GM18502 (cell line): ENCODE results near the gene PIGL.
"Not testable (repeated sequence)": the region's sequence is repeated elsewhere in the genome, so short reads cannot be mapped to it uniquely, and the experiment has no call there.

Source experiments
- ATAC-seq: cut with Tn5 transposase; IDR thresholded peaks from one replicate; pipeline ENCODE4 v1.9.1; 2021; ENCODE audit warnings: mild to moderate bottlenecking; ENCODE audit not compliant: unreplicated experiment, poor library complexity

PIGL gene

DNA sequence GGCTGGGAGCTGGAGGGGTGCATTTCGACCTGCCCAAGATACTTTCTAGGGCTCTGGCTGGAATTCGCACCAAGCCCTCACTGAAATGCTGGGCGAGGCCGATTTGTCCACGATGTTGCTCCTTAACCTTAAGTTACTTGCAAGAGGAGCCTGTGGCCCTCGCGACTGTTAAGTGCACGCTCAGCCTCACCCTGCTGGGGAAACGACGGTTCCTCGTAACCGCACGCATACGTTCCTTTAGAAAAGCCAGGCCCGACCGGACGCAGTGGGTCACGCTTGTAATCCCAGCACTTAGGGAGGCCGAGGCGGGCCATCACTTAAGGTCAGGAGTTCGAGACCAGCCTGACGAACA, 1.1 kb upstream of the PIGL start:
- ATAC-seq, result no peak

DNA sequence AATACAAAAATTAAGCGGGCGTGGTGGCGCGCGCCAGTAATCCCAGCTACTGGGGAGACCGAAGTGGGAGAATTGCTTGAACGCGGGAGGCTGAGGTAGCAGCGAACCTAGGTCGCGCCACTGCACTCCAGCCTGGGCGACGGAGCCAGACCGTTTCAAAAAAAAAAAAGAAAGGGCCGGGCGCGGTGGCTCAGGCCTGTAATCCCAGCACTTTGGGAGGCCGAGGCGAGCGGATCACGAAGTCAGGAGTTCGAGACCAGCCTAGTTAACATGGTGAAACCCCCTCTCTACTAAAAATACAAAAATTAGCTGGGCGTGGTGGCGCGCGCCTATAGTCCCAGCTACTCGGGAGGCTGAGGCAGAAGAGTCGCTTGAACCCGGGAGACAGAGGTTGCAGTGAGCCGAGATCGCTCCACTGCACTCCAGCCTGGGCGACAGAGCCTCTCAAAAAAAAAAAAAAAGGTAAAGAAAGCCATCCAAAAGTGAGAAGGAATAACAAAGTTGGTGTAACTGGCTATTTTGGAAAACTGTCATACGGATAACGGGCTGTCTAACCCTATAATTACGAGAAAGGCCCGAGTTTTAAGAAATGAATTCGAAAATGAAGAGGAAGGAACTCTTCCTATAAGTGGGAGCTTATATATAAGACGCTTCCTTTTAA, 539 bp upstream of the PIGL start:
- not testable (repeated sequence) for ATAC-seq

DNA sequence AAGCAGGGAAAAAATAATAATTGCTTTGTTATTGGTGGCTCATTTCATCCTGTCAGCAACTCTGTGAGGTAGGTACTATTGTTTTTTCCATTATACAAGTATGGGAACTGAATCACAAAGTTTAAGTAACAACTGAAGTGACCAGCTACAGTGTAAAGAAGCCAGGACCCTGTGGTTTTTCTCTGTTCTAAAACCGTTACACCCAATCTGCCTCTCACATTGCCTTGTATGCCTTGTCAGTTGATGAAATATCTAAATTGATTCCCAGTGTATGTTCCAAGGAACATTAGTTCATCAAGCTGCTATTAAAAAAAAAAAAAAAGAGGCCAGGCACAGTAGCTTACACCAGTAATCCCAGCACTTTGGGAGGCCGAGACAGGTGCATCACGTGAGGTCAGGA, 5.4 kb downstream of the PIGL start:
- ATAC-seq, result no peak

DNA sequence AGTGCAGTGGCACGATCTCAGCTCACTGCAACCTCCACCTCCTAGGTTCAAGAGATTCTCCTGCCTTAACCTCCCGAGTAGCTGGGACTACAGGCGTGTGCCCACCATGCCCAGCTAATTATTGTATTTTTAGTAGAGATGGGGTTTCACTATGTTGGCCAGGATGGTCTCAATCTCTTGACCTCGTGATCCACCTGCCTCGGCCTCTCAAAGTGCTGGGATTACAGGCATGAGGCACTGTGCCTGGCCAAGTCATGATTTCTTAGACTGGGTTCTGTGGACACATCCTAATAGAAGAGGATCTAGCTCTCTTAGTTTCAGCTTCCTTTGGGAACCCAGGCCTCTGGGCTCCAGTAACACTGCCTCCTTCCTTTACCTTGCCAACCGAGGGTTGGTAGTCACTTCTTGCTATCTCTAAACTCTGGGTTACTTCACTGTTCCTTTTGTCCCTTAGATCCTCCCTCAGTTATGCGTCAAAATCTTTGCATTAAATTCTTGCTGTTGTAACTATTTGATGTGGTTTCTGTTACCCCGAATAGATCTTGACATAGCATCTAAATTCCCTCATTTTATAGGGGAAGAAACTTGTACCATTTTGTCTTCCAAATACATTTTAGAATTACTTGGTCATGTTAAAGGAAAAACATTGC, 13.0 kb downstream of the PIGL start:
- not testable (repeated sequence) for ATAC-seq

DNA sequence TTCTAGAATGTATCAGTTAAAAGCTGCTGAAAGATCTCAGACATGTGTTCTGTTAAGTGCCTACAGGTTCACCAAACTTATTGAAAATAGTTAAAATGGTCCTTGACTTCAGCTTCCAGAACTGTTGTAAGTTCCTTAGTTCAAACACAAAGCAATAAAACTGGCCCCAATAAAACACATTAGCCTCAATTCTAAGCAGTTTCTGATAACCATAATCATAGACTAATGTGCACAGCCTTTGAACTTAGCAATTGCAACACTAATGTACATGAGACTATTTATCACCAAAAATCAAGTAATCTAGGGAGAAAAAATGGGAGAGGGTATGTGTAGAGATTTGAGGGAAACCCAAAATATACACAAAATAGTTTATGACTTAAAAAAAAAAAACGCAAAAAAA, 15.4 kb downstream of the PIGL start:
- no peak for ATAC-seq

DNA sequence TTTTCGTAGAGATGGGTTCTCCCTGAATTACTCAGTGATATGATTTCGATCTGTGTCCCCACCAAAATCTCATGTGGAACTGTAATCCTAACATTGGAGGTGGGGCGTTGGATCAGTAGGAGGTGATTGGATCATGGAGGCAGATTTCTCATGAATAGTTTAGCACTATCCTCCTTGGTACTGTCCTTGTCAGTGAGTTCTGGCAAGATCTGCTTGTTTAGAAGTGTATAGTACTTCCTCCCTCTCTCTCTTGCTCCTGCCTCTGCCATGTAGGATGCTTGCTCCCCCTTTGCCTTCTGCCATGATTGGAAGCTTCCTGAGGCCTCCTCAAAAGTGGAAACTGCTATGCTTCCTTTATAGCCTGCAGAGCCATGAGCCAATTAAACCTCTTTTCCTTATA, 22.9 kb downstream of the PIGL start:
- ATAC-seq, result no peak

DNA sequence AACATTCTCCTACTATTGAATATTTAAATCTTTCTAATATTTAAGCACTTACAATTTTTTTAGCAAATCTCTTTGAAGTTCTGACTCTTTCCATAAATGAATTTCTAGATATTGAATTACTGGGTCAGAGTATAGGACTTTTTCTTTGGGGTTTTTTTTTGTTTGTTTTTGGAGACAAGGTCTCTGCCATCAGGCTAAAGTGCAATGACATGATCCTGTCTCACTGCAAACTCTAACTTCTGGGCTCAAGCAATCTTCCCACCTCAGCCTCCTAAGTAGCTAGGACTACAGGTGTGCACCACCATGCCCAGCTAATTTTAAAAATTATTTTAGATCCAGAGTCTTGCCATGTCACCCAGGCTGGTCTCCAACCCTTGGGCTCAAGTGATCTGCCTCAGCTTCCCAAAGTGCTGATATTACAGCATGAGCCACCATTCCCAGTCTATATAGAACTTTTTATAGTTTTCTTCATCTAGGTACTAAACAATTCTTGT, 24.9 kb downstream of the PIGL start:
- ATAC-seq, result no peak

DNA sequence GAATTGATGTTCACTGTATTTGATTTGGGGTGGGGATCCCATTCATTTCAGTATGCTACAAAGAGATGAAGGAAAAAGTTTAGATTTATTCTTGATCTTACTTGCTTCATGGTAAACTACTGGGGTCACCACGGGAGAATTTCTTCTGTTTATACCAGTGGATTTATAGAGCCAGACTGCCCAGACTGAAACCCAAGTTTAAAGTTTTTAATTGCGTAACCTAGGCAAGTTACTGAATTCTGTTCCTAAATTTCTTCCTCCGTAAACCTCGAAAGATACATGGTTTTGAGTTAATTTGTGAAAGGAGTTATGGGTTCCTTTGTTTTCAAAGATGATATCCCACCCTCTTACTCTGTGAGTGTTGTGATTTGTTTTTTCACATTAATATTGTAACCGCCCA, 26.4 kb downstream of the PIGL start:
- no peak for ATAC-seq

DNA sequence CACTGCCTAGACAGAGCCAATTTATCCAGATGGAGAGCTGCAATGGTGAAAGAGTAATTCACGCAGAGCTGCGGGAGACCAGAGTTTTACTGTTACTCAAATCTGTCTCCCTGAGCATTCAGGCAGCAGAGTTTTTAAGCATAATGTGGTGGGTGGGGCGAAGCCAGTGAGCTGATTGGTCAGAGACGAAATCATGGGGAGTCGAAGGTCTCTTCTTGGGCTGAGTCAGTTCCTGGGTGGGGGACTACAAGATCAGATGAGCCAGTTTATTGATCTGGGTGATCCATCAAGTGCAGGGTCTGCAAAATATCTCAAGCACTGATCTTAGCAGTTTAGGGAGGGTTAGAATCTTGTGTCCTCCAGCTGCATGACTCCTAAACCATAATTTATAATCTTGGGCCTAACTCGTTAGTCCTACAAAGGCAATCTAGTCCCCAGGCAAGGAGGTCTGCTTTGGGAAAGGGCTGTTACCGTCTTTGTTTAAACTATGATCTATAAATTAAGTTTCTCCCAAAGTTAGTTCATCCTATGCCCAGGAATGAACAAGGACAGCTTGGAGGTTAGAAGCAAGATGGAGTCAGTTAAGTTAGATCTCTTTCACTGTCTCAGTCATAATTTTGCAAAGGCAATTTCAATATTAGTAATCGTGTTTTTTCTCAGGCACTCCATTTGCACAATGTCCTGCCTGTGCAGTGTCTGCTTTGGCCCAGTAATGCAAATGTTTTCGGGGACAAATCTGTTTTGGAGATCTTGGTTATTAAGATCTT, 27.0 kb downstream of the PIGL start:
- ATAC-seq, result no peak

DNA sequence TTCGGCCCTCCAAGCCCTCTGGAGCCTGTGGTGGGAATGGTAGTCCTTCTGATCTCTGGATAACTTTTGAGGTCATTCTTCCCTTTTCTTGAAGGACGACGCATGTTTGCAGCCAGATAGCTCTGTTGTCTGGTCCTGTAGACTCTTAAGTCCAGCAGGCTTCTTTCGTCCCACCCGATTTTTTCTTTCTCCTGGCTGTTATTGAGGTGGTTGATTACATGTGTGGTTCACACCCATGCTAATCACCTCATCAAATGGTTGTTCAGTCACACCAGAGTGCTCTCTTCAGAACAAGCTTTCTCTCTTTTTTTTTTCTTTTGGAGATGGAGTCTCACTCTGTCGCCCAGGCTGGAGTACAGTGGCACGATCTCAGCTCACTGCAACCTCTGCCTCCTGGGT, 30.6 kb downstream of the PIGL start:
- ATAC-seq, result no peak

DNA sequence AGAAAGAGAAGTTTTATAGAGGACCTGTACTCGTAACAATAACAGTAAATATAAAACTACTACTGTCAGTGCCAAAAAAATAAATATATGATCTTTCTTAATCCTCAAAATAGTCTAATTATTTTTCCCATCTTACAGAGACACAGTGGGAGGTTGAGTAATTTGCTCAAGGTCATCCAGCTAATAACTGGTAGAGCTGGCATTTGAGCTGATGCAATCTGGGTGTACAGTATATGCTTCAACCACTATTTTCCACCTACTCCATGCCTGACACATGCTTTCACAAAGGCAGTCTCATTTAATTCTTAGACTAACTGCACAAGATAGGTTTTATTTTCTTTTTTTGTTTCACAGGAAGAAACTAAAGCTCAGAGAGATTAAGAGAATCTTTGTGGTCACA, 33.6 kb downstream of the PIGL start:
- no peak for ATAC-seq

DNA sequence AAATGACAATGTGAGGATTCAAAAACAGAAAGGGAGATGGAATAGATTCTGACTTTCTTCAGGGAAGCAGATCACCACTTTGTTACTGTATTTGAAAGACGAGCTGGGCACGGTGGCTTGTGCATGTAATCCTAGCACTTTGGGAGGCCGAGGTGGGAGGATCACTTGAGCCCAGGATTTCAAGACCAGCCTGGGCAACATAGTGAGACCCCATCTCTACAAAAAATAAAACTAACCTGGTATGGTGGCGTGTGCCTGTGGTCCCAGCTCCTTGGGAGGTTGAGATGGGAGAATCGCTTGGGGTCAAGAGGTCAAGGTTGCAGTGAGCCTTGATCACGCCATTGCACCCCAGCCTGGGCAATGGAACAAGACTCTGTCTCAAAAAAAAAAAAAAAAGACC, 34.0 kb downstream of the PIGL start:
- ATAC-seq, result no peak

DNA sequence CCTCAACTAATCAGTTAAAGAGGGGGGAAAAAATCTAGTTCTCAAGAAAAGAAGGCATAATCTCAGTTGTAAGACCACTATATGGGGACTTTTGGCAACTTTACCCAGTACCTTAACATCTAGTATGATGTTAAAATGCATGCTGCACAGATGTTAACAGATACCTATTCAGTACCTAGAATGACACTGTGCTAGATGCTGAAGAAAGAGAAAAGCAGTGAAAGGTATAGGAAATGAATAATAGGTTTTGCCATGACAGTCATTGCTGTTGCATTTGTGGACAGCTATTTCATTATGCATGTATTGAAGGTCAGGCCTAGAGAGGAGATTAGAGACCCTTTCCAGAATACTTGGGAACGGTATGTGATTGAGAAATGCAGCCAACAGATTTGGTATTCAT, 34.5 kb downstream of the PIGL start:
- ATAC-seq, result no peak

DNA sequence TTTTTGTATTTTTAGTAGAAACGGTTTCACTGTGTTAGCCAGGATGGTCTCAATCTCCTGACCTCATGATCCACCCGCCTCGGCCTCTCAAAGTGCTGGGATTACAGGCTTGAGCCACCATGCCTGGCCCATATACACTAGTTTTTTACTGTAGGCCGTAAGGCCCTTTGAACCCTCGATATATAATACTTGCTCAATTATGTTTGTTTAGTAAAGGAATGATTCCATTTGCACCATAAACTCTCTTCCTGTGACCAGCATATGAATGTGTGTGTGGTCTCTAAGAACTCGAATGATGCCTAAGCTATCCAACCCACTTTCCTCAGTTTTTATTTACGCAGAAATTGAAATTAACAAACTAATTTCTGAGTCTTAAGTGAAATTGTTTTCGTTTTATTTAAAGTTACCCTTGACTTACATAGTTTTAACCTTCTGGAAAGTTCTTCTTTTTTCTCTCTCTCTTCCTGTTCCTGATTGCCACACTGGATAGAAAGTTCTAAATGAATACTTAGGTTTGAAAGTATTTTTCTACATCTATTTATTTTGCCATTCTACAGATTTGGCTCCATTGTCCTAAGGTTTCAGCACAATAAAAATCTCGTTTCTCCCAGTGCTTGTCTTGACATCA, 37.9 kb downstream of the PIGL start:
- no peak for ATAC-seq

DNA sequence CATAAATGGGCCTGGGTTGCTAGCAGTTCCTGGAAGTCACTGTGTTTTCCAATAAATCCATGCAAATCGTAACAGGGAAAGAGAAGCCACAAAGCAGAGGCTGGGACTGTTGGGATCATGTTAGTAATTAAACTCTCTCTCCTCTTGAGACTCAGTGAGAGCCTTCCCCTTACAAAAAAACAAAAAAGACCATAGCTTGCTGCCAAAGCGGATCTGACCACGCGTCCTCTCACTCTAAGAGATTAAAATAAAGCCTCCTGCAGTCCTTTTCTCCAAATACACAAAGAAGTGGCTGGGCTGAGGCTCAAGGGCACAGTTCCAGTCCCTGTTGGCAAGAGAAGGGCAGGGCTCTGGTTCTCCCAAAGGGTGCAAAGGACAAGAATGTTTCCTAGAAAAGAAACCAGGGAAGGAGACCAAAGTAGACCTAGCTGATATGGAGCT, 38.5 kb downstream of the PIGL start:
- no peak for ATAC-seq

DNA sequence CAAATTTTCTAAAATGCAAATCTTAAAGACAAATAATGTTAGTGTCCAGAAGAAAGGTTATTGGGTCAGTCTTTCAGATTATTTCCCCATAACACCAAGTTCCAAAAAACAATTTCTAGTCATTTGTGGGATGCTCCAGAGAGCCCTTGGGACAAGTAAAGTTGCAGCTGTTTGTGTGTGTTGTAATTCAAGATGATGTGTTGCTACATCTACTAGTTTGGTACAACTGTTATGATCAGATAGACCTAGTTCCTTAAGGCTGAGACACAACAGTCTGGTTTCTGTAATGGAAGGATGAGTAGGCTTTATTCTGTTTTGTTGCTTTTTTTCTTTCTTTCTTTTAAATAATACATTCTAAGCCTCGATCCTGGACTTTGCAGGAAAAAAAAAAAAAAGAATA, 41.9 kb downstream of the PIGL start:
- ATAC-seq, result no peak

DNA sequence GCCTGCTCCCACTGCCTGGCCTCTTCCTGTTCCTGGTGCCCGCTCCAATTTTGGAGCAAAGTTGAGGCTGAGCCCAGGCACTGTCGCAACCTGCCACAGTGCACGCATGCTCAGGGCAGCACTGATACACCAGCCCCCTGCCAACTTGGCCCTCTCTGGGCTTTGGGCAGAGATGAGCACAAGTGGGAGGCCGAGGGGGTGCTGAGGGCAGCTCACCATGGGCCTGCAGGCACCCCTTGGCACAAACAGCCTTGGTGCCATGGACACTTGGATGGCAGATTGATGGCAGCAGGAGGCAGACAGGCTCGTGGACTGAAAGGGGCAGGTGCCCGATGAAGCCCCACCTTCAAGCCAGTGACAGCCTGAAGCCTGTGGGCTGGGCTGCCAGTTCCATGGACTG, 42.9 kb downstream of the PIGL start:
- no peak for ATAC-seq

DNA sequence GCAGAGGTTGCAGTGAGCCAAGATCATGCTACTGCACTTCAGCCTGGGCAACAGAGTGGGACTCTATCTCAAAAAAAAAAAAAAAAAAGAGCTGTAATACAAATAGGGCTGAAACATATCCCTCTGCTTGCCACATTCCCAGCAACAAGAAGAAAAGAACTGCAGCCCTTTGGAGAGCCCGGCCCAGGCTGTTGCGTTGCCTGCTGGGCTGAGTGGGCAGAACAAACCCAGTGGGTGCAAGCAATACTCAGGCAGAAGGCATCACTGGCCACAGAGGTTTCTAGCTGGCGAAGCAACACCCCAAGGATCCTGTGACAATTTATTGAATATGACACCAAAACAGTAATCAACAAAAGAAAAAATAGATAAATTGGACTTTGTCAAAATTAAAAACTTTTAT, 44.0 kb downstream of the PIGL start:
- no peak for ATAC-seq

DNA sequence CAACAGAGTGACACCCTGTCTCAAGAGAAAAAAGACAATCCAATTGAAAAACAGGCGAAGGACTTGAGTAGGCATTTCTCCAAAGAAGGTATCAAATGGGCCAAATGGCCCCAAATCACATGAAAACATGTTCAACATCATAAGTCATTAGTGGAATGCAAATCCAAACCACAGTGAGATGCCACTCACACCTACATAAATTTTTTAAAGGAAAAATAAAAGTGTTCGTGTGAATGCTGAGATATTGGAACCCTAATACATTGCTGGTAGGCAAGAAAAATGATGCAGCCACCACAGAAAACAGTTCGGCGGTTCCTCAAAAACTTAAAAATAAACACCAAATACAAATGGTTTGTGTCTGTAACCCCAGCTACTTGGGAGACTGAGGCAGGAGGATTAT, 45.2 kb downstream of the PIGL start:
- ATAC-seq, result no peak

DNA sequence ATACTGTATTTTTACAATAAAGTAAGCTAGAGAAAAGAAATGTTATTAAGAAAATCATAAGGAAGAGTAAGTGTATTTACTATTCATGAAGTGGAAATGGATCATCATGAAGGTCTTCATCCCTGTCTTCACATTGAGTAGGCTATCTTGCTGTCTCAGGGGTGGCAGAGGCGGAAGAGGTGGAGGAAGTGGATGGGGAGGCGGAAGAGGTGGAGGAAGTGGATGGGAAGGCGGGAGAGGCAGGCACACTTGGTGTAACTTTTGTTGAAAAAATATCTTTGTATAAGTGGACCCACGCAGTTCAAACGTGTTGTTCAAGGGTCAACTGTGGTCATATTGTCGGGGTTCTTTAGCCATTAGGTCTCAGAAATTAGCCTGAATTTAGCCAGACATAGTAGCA, 50.2 kb downstream of the PIGL start:
- ATAC-seq, result no peak

DNA sequence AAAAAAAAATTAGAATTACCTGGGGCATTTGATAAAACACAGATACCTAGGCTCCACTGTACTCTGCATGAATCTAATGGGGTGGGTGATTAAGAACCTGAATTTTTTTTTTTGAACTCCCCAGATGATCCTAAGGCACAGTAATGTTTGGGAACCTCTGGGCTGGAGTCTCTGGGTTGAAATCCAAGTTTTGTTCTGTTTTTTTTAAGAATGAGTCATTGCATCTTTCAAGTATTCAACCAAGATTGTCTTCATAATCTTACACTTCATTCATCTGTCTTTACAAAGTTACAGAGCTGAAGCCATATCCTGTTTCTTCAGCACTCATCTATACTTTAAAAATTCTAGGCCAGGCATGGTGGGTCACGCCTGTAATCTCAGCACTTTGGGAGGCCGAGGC, 52.6 kb downstream of the PIGL start:
- no peak for ATAC-seq
